ENCODE results near the gene PRDX2. TPM values are rescaled to one million over a fixed set of nuclear protein-coding genes. Genes with fewer than 3 reads are reported as not detected.

PRDX2 gene
- total RNA-seq, 1 donor from 2014 or later = 166 TPM

- no peak for FAIRE-seq
- no peak overlapping the region for H2AFZ ChIP-seq (ENCODE audit: low read depth, low read length)
- Mint-ChIP-seq H3K4me1 (ENCODE audit: low read depth, unreplicated experiment) (peaks cover 25% of the 10 kb centered on the region), H3K36me3 (ENCODE audit: low read depth, unreplicated experiment) (no peaks in the 10 kb centered on the region), H3K27me3 (ENCODE audit: low read depth, unreplicated experiment) (no peaks in the 10 kb centered on the region), H3K27ac (ENCODE audit: unreplicated experiment) (no peak overlapping the region), H3K9me3 (ENCODE audit: unreplicated experiment) (no peaks in the 10 kb centered on the region), H3K4me3 (ENCODE audit: unreplicated experiment) (no peak overlapping the region)
- H3K27me3 ChIP-seq (ENCODE audit: insufficient read depth, low read length) = no peaks in the 10 kb centered on the region
- no peak for TF ChIP-seq EZH2 (IDR thresholded peaks at IDR 0.05; ENCODE audit: insufficient read depth, low read length)
- no peak for TF ChIP-seq CTCF (IDR thresholded peaks at IDR 0.05; ENCODE audit: insufficient read depth, low read depth, low read length)
- no peak for DNase-seq (ENCODE audit: low read depth)
- peaks cover 62% of the 10 kb centered on the region for H3K4me1 ChIP-seq (ENCODE audit: insufficient read depth, low read length)
- H3K27ac ChIP-seq (ENCODE audit: low read depth, low read length) = no peak overlapping the region
- peaks cover 6% of the 10 kb centered on the region for H4K20me1 ChIP-seq (ENCODE audit: insufficient read depth, low read length)
- no peak overlapping the region for H3K4me2 ChIP-seq (ENCODE audit: low read length)
- H3K36me3 ChIP-seq (ENCODE audit: insufficient read depth, low read length) = no peaks in the 10 kb centered on the region
- no peak overlapping the region for H3K9ac ChIP-seq (ENCODE audit: low read length)
- H3K79me2 ChIP-seq (ENCODE audit: insufficient read depth, low read length) = peaks cover 6% of the 10 kb centered on the region
- no peak overlapping the region for H3K4me3 ChIP-seq (ENCODE audit: insufficient read depth, low read depth, low read length)
- H3K9me3 ChIP-seq (ENCODE audit: insufficient read depth, low read depth, low read length) = no peaks in the 10 kb centered on the region
Observed at GRCh38 chr19:12786952-12787351, 14.6 kb downstream of the PRDX2 start.

- Histone ChIP-seq H3K79me2 (ENCODE audit: insufficient read depth, low read length) (no peaks in the 10 kb centered on the region), H3K27ac (ENCODE audit: low read depth, low read length) (peak overlapping the region; percentile 10), H3K4me3 (ENCODE audit: insufficient read depth, low read depth, low read length) (no peak overlapping the region), H4K20me1 (ENCODE audit: insufficient read depth, low read length) (no peaks in the 10 kb centered on the region), H3K9me3 (ENCODE audit: insufficient read depth, low read depth, low read length) (no peaks in the 10 kb centered on the region), H3K4me1 (ENCODE audit: insufficient read depth, low read length) (peaks cover 62% of the 10 kb centered on the region), H3K9ac (ENCODE audit: low read length) (no peak overlapping the region), H3K4me2 (ENCODE audit: low read length) (no peak overlapping the region), H2AFZ (ENCODE audit: low read depth, low read length) (no peak overlapping the region), H3K36me3 (ENCODE audit: insufficient read depth, low read length) (no peaks in the 10 kb centered on the region), H3K27me3 (ENCODE audit: insufficient read depth, low read length) (no peaks in the 10 kb centered on the region)
- Mint-ChIP-seq H3K4me3 (ENCODE audit: unreplicated experiment) (no peak overlapping the region), H3K36me3 (ENCODE audit: low read depth, unreplicated experiment) (no peaks in the 10 kb centered on the region), H3K27ac (ENCODE audit: unreplicated experiment) (no peak overlapping the region), H3K27me3 (ENCODE audit: low read depth, unreplicated experiment) (no peaks in the 10 kb centered on the region), H3K9me3 (ENCODE audit: unreplicated experiment) (no peaks in the 10 kb centered on the region), H3K4me1 (ENCODE audit: low read depth, unreplicated experiment) (peaks cover 25% of the 10 kb centered on the region)
- FAIRE-seq (no peak), DNase-seq (ENCODE audit: low read depth) (no peak)
- TF ChIP-seq EZH2 (IDR thresholded peaks at IDR 0.05; ENCODE audit: insufficient read depth, low read length) = no peak
- TF ChIP-seq CTCF (IDR thresholded peaks at IDR 0.05; ENCODE audit: insufficient read depth, low read depth, low read length) = no peak
Observed at GRCh38 chr19:12786141-12786870, 15.3 kb downstream of the PRDX2 start.

GRCh38 chr19:12785431-12786031 is 16.1 kb downstream of the PRDX2 start:
- Mint-ChIP-seq H3K4me3 (ENCODE audit: unreplicated experiment) (no peak overlapping the region), H3K27ac (ENCODE audit: unreplicated experiment) (no peak overlapping the region), H3K9me3 (ENCODE audit: unreplicated experiment) (no peaks in the 10 kb centered on the region), H3K27me3 (ENCODE audit: low read depth, unreplicated experiment) (no peaks in the 10 kb centered on the region), H3K36me3 (ENCODE audit: low read depth, unreplicated experiment) (no peaks in the 10 kb centered on the region), H3K4me1 (ENCODE audit: low read depth, unreplicated experiment) (peaks cover 20% of the 10 kb centered on the region)
- Histone ChIP-seq H3K4me1 (ENCODE audit: insufficient read depth, low read length) (peaks cover 56% of the 10 kb centered on the region), H3K9me3 (ENCODE audit: insufficient read depth, low read depth, low read length) (no peaks in the 10 kb centered on the region), H3K27ac (ENCODE audit: low read depth, low read length) (peak overlapping the region; percentile 10), H3K27me3 (ENCODE audit: insufficient read depth, low read length) (no peaks in the 10 kb centered on the region), H3K79me2 (ENCODE audit: insufficient read depth, low read length) (no peaks in the 10 kb centered on the region), H3K4me3 (ENCODE audit: insufficient read depth, low read depth, low read length) (no peak overlapping the region), H3K4me2 (ENCODE audit: low read length) (peak overlapping the region; percentile 6), H4K20me1 (ENCODE audit: insufficient read depth, low read length) (no peaks in the 10 kb centered on the region), H3K36me3 (ENCODE audit: insufficient read depth, low read length) (no peaks in the 10 kb centered on the region), H2AFZ (ENCODE audit: low read depth, low read length) (peak overlapping the region; percentile 5), H3K9ac (ENCODE audit: low read length) (peak overlapping the region; percentile 52)
- FAIRE-seq (no peak), DNase-seq (ENCODE audit: low read depth) (no peak)
- TF ChIP-seq CTCF (IDR thresholded peaks at IDR 0.05; ENCODE audit: insufficient read depth, low read depth, low read length) (no peak), EZH2 (IDR thresholded peaks at IDR 0.05; ENCODE audit: insufficient read depth, low read length) (no peak)

All from astrocyte (in vitro differentiated cells and primary cell).